NB4 (cell line): Measurements from ENCODE around the gene TMEM187.
A peak's percentile ranks its signal among the peaks of the same experiment; 100 is the strongest.

ENCODE experiments used
- CTCF ChIP-seq: IDR thresholded peaks from one replicate; pipeline ENCODE4 v1.5.1; 2012; ENCODE audit warnings: low read depth, low read length
- MYC ChIP-seq: IDR thresholded peaks from 2 replicates; pipeline ENCODE4 v1.6.1; 2011; ENCODE audit warnings: low read depth, low read length
- TF ChIP-seq, protein P1 (sequence below): IDR thresholded peaks from 2 replicates; pipeline ENCODE4 v1.6.1; 2011; ENCODE audit warnings: low read depth, low read length

DNA sequence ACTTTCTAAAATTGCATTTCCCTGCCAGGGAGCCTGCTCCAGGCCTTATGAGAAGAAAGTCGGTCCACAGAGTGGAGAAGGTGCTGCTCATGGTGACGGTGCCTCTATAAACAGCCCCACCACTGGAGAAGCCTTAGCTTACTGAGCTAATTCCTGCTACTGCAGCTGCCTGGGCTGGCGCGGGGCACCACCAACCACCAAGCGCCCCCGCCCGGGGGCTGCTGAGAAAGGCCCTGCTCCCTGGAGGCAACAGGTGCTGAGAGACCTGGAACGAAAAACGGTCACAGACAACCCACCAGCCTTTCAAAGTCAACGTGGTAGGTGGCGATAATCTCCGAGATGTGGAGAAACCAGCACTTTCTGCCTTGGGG lies 3.8 kb upstream of the TMEM187 start:
- TF ChIP-seq MYC (no peak), CTCF (peak; percentile 38)
- TF ChIP-seq, protein P1, sequence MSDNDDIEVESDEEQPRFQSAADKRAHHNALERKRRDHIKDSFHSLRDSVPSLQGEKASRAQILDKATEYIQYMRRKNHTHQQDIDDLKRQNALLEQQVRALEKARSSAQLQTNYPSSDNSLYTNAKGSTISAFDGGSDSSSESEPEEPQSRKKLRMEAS, result no peak
